GM21737 (cell line): ENCODE data around the gene C19orf73.
A peak's percentile ranks its signal among the peaks of the same experiment; 100 is the strongest.

ENCODE experiments used
- ATAC-seq: cut with Tn5 transposase; IDR thresholded peaks from one replicate; pipeline ENCODE4 v1.9.1; 2021; ENCODE audit warnings: mild to moderate bottlenecking, moderate library complexity; ENCODE audit not compliant: unreplicated experiment

Gene C19orf73, protein sequence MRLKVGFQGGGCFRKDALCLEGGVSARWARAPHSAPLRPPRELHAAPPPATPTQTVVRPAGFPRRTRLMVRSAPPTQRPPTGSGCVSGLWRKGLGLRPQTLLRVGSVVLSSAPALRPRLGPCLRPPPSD

DNA sequence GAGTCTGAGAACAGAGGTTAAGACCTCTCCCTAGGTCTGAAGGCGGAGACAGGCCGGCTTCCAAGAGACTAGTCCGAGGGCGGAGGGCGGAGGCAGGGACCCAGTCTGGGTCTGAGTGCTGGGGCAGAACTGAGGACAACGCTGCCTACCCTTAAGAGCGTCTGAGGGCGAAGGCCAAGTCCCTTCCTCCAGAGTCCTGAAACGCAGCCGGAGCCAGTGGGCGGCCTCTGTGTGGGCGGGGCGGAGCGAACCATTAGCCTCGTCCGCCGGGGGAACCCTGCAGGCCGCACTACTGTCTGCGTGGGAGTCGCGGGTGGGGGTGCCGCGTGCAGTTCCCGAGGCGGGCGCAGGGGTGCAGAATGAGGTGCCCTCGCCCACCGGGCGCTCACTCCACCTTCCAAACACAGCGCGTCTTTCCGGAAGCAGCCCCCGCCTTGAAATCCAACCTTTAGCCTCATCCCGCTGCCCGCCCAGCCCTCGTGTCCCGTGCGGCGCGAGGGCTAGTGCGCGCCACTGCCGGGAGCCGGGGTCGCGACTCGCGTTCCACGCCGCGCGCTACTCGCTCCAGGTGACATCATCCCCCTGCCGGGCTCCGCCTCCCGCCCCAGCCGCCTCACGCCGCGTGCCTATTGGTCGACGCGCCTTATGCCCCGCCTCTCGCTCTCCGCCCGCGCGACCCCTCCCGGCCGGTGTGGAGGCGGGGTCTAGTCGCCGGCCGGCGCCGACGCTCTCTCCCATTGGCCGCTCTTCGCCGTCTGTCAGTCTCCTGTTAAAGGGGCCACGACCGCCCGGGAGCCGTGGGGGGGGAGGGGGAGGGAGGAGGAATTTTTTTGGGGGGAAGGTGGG, at the start of gene C19orf73:
Gene C19orf73 (minus strand): TSS at position 579 of the 846 bp plus-strand sequence. CDS start 121 bp downstream, at position 458.
- peak; percentile 70 for ATAC-seq

DNA sequence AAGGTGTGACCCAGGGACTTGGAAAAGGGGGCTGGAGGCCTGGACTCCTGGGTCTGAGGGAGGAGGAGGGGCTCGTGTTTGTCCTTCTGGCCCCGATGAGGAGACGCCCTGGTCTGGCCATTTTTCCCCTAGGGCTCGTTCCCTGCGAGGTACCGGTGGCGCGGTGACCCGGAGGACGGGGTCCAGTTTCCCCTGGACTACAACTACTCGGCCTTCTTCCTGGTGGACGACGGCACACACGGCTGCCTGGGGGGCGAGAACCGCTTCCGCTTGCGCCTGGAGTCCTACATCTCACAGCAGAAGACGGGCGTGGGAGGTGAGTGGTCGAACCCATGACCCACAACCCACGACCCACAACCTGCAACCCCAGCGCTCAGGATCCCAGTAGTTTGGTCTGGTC, 49.5 kb upstream of the C19orf73 start:
- ATAC-seq = no peak

DNA sequence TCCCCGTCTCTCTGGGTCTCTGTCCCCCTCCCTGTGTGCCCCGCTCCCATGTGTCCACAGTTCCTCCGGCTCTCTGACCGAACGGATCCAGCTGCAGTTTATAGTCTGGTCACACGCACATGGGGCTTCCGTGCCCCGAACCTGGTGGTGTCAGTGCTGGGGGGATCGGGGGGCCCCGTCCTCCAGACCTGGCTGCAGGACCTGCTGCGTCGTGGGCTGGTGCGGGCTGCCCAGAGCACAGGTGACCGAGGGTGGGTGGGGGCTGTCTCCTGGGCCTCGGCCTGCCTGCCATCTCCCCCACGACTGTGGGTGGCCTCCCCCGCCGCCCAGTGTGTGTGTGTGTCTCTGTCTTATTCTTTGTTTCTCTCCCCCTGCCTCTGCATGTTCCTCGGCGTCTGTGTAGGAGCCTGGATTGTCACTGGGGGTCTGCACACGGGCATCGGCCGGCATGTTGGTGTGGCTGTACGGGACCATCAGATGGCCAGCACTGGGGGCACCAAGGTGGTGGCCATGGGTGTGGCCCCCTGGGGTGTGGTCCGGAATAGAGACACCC, 49.0 kb upstream of the C19orf73 start:
- no peak for ATAC-seq

DNA sequence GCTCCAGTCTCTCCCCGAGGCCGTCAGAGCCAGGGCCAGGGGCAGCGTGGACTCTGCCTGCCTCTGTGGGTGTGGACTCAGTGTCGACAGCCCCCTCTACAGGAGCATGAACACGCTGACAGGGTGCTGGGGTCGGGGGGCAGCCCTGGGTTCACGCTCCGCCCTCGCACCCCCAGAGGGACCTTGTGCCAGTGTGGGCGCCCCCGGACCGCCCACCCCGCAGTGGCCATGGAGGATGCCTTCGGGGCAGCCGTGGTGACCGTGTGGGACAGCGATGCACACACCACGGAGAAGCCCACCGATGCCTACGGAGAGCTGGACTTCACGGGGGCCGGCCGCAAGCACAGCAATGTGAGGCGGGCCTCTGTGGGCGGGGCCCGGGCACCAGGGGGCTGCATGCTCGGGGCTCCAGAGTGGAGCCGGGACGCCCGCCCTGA, 46.9 kb upstream of the C19orf73 start:
- ATAC-seq = no peak

DNA sequence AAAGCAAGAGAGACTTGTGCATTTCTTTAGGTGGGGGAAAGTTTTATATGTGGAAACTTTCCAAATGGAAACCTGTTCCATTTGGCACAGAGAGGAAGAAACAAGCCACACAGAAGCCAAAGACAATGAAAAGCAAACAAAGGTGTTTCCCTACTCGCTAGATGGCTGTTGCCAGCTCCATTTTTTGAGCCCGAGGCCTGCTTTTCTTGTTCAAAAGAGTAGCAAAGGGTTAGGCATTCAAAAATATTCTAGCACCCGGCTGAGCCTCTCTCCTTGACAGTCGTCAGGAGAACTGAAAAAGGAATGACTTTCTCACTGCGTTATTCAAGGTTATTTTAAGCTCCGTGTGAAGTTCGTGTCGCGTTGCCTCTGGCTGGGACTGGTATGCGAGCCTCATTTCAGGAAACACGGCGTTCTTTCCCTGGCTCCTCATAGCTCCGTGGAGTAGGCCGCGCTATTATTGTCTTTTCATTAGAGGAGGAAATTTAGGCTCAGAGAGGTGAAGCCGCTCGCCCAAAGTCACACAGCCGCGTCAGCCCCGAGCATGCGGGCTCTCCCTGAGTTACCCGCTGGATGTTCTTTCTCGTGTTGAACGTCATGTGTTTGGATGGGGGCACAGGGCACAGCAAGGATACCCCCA, 46.3 kb upstream of the C19orf73 start:
- no peak for ATAC-seq

DNA sequence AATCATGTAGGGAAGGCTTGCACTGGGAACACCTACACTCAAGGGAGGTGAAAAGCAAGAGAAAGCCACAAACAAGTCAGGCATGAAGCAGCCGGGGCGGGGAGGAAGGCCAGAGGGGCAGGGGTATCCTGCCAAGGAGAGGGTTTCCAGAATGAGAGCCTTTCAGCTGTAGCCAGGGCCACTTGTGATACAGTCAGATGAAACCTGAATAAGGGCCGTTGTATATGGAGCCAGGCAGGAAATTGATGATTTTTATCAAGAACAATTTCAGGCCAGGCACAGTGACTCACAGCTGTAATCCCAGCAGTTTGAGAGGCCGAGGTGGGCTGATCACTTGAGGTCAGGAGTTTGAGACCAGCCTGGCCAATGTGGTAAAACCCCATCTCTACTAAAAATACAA, 43.0 kb upstream of the C19orf73 start:
- no peak for ATAC-seq

DNA sequence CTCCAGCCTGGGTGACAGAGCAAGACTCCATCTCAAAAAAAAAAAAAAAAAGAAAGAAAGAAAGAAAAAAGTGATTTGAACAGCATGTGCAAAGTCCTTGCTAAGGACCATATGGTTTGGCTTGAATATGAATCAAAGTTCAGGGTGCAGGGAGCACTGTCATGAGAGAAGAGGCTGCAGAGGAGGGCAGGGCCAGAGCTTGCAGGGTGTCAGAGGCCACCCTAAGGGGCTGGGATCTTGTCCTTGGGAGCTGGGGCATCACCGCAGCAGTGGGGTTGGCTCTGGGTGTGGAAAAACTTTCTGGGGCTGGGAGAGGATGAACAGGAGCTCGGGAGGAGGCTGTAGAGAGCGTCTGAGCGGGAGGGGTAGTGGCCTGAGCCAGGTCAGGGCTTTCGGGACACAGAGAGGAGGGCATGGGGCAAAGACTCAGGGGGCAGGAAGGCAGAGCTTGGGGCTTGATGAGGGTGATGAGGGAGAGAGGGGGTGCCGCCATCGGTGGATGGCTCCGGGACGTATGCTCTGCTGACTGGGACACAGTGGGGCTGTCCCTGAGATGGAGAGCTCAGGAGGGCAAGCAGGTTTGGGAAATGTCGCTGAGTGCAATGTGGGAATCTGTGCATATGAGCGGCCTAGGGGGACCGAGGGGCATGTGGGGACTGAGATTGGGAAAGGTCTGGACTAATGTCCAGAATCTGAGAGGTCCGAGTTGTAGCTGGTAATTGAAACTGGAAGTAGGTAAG, 41.7 kb upstream of the C19orf73 start:
- no peak for ATAC-seq

DNA sequence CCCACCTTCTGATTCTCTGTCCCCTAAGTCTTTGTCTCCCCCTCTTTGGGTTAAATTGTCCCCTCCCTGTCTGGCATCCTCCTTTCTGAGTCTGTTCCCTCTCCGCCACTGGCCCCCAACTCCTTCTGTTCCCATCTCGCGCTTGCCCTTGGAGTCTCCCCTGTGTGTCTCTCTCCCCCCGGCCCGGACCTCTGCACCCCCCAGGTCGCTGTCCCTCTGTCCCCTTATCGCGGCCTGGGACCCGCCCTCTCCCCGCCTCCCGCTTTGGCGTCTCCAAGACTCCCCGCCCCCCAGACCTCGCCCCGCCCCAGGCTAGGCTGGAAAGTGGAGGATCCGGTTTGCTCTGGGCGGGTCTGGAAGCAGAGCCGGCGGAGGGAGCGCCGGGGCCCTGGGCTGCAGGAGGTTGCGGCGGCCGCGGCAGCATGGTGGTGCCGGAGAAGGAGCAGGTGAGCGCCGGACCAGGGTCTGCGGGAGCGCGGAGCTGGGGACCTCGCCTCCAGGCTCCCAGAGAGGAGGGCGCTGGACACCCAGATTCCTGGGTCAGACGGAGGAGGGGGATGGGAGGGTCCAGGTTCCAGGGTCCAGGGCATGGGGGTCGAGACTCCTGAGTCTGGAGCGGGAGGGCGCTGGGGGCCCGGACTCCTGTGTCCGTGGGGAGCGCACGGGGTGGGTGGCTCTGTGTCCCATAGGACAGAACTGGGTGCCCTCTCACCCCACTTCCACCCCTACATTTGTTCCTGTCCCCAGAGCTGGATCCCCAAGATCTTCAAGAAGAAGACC, 38.7 kb upstream of the C19orf73 start, which contains the start of gene TRPM4:
Gene TRPM4 (plus strand): TSS at position 348 of the 780 bp plus-strand sequence. CDS start 75 bp downstream, at position 423.
- ATAC-seq = no peak

DNA sequence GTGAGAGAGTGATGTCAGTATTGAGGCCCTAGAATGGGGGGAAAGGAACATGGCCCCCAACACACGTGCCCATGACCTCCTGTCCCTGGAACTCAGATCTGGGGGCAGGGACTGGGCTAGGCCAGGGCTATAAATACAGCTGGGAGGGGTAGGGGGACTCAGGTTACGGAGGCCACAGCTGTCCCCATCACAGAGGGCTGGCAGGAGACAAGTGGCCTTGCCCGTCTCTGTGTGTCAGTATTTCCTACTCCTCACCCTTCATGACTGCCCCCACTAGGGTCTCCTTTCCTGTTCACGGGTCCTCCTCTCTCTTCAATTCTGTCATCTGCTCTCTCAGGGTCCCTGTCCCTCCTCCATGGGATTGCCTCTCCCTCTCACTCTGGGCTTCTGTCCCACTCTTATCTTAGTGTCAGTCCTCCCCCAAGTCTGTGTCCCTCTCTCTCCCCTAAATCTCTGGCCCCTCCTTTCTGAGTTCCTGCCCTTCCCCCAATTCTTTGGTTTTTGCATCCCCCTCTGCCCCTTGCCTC, 36.9 kb upstream of the C19orf73 start:
- no peak for ATAC-seq

DNA sequence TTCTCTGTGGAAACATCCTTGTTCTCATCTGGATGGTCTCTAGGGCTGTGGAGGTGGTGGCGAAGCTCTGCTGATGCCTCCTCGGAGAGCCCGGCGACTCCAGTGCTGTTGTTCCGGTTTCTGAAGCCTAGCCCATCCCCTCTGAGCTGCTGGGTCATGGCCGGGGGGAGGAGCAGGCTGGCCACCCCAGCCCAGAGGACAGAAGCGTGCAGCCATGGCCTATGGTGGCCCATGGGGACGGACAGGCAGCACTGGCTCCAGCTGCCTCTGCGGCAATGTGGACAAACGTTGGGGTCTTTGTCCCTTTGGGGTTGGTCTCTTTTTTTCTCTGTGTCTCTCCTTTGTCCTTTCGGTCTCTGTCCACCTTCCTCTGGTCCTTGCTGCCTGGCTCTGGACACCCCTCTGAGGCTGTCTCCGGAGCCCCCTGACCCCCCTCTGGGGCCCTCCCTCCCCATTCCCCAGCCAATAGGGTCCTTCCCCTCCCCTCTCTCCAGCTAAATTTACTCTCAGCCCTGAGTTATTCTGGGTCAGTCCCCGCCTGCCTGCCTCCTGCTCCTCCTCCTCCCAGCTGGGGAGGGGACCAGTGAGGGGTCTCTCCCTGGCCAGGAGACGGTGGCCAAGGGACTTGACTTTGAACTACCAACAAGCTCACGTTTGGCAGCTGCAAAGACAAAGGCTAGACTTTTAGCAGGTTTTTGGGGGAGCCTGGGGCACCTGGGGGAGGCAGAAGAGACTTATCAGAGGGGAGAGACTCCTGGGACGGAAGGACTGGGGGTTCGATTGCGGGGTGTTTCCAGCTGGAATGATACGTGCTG, 36.3 kb upstream of the C19orf73 start, which contains the start of gene HRC:
Gene HRC (minus strand): TSS at position 392 of the 815 bp plus-strand sequence. CDS start 159 bp downstream, at position 233.
- no peak for ATAC-seq

DNA sequence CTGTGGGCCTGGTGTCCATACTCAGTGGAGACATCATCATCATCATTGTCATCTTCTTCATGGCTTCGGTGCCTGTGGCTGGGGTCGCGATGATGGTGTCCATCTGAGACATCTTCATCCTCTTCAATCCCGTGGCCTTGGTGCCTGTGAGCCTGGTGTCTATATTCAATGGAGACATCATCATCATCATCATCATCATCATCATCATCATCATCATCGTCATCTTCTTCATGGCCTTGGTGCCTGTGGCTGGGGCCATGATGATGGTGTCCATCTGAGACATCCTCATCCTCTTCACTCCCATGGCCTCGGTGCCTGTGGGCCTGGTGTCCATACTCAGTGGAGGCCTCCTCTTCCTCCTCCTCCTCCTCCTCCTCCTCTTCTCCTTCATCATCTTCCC, 35.3 kb upstream of the C19orf73 start:
- no peak for ATAC-seq

DNA sequence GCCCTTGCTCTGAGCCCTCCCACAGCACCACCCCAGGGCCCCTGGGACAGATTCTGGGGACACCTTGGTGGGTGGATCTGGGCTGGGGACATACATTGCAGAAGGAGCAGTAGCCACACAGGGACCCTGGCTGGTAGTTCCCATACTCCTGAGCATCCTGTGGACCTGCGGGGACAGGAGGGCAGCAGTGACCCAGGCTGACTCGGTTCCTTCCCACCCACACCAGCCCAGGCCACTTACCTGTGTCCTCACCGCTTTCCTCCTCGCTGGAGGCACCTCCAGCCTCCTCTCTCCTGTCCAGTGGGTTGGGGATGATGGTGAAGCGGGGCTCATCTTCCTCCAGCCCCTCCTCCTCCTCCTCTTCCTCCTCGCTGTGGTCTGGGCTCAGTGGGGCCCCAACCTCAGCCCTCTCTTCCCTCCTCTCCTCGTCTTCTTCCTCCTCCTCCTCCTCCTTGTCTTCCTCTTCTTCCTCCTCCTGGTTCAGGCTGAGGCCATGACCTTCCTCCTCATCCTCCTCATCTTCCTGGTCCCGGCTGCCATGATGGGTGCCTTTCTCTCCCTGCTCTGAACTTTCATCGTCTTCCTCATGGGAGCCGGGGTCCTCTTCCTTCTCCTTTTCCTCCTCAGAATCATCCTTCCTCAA, 34.3 kb upstream of the C19orf73 start:
- ATAC-seq = no peak

DNA sequence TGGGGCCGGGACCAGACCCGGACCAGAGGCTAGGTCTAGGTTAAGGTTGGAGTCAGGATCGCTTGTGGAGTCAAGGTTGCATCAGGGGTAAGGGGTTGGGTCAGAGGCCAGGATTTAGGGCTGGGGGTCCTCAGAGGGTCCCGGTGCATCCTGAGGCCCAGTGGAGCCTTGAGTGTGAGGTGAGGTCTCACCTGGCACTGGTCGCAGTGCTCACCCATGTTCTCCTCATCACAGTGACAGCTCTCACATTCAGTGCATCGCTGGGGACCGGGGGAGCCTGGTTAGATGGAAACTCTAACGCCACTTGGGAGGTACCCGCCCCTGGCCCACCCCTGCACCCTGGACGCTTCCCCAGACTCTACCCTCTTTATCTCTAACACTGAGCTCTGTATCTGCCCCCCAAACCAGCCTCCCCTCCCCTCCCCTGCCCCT, 33.2 kb upstream of the C19orf73 start:
- ATAC-seq = no peak

DNA sequence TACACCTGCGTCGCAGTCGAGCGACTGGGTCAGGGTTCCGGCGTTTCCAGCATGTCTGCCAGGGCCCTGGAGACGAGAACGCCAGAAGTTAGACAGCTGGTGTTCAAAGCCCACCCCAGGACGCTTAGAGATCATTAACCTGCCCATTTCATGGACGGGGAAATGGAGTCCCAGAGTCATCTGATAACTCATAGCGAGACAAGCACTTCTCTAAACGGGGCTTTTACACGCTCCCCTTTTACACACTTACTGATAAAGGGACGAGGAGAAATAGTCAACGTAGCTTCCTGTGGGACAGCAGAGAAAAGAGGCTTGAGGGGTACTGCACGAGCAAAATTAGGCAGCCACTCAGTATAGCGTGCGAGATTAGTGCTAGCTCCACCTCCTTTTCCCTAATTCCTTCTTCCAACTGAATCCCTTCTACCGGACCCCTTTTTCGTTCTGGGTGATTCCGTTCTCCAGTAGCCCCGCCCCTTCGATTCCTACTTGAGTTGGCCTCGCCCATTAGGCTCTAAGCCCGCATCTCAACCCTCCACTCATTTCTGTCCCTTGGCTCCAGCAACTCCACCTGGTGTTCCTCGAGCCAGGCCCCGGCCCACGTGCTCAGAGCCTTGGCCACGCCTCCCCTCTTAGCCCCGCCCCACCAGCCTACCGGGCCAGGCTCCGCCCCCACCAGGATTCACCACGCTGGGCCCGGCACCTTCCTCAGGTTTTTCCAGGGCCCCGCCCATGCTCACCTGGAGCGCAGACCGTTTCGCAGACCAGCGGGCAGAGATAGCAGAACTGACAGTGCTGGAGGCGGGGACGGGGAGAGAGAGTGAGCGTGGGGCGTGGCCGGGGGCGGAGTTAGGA, 32.5 kb upstream of the C19orf73 start:
- ATAC-seq = no peak

DNA sequence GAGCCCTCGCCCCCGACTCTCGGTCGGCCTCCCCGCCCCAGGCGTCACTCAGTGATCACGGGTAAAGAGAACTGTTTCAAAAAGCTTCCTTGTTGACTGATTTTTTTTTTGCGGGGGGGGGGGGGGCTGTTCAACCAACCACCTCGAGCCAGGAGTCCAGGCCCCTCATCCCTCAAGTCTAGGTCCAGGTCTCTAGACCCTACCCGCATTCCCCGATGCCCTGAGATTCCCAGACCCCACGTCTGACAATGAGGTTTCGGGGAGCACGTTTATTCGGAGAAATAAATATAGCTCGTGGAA, 32.0 kb upstream of the C19orf73 start:
- ATAC-seq = no peak

DNA sequence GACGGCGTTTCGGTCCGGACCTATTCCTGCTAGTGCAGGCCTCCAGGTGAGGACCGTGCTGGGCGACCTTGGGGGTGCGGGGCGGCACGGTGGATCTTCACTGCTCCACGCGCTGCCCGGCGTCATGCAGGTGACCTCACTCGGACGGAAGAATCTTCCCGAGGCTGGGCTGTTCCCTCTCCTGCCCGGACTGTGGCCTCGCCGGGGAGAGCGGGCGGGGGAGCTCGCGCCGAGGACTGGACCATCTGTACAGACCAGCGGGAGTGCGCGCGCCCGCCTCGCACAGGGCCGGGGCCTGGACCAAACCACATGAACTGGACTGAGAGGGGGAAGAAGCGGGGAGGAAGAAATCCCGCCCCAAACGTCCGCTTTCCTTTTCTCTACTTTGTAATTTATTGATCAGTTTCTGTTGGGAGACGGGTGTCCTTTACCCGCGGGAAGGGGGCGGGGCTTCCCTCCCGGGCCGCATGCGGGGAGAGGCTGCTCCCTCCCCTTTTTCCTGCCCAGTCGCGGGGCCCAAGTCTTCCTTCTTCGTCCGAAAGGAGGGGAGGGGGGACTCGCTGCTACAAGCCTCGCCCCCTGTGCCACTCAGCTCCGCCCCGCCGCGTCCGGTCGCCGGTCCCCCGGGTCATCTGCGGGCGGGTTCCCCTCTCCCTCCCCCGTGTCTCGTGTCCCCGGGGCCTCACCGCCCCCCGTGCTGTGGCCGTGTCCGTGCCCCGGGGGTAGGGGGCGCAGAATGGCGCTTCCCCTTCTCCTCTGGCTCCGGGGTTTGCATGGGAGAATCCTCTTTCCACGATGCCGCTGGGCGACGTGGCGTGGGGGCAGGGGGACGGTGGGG, 31.4 kb upstream of the C19orf73 start:
- ATAC-seq = no peak

DNA sequence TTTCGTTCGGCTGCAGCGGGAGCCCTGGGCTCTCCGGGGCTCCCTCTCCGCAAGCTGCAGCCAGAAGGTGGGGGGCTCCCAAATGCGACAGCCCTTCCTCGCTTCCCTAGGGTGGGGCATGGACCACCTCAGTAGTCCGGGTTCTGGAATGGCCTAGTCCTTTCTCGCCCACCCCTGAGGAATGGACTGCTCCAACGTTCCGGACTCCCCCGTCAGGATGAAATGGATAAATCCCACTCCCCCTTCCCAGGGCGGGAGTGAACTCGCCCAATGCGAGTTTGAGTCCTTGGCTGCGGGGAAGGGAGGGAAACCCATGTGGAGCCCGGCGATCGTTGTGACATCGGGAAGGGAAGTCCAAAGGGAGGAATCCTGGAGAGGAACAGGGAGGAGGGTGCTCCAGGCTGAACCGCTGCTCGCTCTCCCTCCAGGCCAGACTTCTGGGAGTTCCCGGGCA, 30.7 kb upstream of the C19orf73 start:
- no peak for ATAC-seq
